Choroid plexus epithelial cell (primary cell): ENCODE data around the gene NCKAP5.

Source experiments
- DNase-seq: peaks from one replicate; pipeline ENCODE4 v3.0.0-alpha.2; 2010; ENCODE audit warnings: low read depth
- H3K4me3 ChIP-seq: 2 replicates; pipeline ENCODE4 v1.5.1; 2011; ENCODE audit warnings: low read depth, mild to moderate bottlenecking, control low read depth, low read length, moderate library complexity
- CTCF ChIP-seq: conservative IDR thresholded peaks from 2 replicates; pipeline ENCODE4 v1.5.1; 2011; ENCODE audit warnings: low read depth, mild to moderate bottlenecking, control low read depth, inconsistent platforms, low read length, moderate library complexity

The NCKAP5 gene

GRCh38 chr2:133568172-133568571 lies at the start of gene NCKAP5:
TSS of gene NCKAP5 (minus strand) at chr2:133568463. CDS start at chr2:133517526, 50,937 bp downstream.
- peak; percentile 77 for DNase-seq
- TF ChIP-seq CTCF = peak; percentile 39
- H3K4me3 ChIP-seq = peak within 1 kb of the TSS; percentile 52

GRCh38 chr2:133609664-133610063 lies 41.4 kb upstream of the NCKAP5 start:
- TF ChIP-seq CTCF = no peak
- H3K4me3 ChIP-seq = no peak overlapping the region
- no peak for DNase-seq

- TF ChIP-seq CTCF = no peak
- no peak overlapping the region for H3K4me3 ChIP-seq
- DNase-seq = no peak
Measured at GRCh38 chr2:133608291-133608690, 40.0 kb upstream of the NCKAP5 start.

GRCh38 chr2:133607679-133608078 lies 39.4 kb upstream of the NCKAP5 start:
- no peak overlapping the region for H3K4me3 ChIP-seq
- no peak for TF ChIP-seq CTCF
- peak; percentile 36 for DNase-seq

GRCh38 chr2:133606616-133607015 lies 38.4 kb upstream of the NCKAP5 start:
- no peak for DNase-seq
- no peak overlapping the region for H3K4me3 ChIP-seq
- no peak for TF ChIP-seq CTCF

- H3K4me3 ChIP-seq = no peak overlapping the region
- DNase-seq = no peak
- TF ChIP-seq CTCF = no peak
Measured at GRCh38 chr2:133605766-133606137, 37.5 kb upstream of the NCKAP5 start.

GRCh38 chr2:133605011-133605765 lies 36.9 kb upstream of the NCKAP5 start:
- no peak for TF ChIP-seq CTCF
- DNase-seq = no peak
- no peak overlapping the region for H3K4me3 ChIP-seq
